Activated gamma-delta T cell treated with anti-CD3 and anti-CD28 coated beads, Interleukin-2, amount 50 U/mL, for 16 hours (primary cell): ENCODE measurements around the gene CHN2.

ENCODE experiments used
- DNase-seq: peaks from one replicate; pipeline ENCODE4 v3.0.0-alpha.2; 2020; ENCODE audit warnings: low read depth

CHN2 gene

GRCh38 chr7:29285444-29285793, 90.8 kb downstream of the CHN2 start:
- peak; percentile 49 for DNase-seq

- DNase-seq, result no peak
Observed at GRCh38 chr7:29285861-29286260, 91.3 kb downstream of the CHN2 start.

GRCh38 chr7:29287366-29287765, 92.8 kb downstream of the CHN2 start:
- no peak for DNase-seq

GRCh38 chr7:29288181-29289091, 93.9 kb downstream of the CHN2 start:
- no peak for DNase-seq

GRCh38 chr7:29289156-29290021, 94.8 kb downstream of the CHN2 start:
- DNase-seq, result no peak

GRCh38 chr7:29290829-29291228, 96.3 kb downstream of the CHN2 start:
- DNase-seq, result no peak

GRCh38 chr7:29291723-29292618, 97.4 kb downstream of the CHN2 start:
- DNase-seq, result no peak

- no peak for DNase-seq
Observed at GRCh38 chr7:29292886-29293658, 98.5 kb downstream of the CHN2 start.

GRCh38 chr7:29296421-29296820, 101.8 kb downstream of the CHN2 start:
- no peak for DNase-seq

GRCh38 chr7:29297194-29297890, 102.8 kb downstream of the CHN2 start:
- no peak for DNase-seq

GRCh38 chr7:29299086-29299485, 104.5 kb downstream of the CHN2 start:
- no peak for DNase-seq

- no peak for DNase-seq
Observed at GRCh38 chr7:29300026-29300480, 105.5 kb downstream of the CHN2 start.

- no peak for DNase-seq
Observed at GRCh38 chr7:29300649-29301048, 106.1 kb downstream of the CHN2 start.

- DNase-seq, result no peak
Observed at GRCh38 chr7:29302666-29303395, 108.3 kb downstream of the CHN2 start.

GRCh38 chr7:29304756-29305155, 110.2 kb downstream of the CHN2 start:
- no peak for DNase-seq

GRCh38 chr7:29306319-29306991, 111.9 kb downstream of the CHN2 start:
- no peak for DNase-seq

GRCh38 chr7:29308424-29308823, 113.8 kb downstream of the CHN2 start:
- DNase-seq, result no peak

- DNase-seq, result no peak
Observed at GRCh38 chr7:29309041-29309854, 114.7 kb downstream of the CHN2 start.
